Karpas-422 (cell line): Measurements from ENCODE around the gene LMO3. TPM values are rescaled to one million over a fixed set of nuclear protein-coding genes. Genes with fewer than 3 reads are reported as not detected.
"Not testable (repeated sequence)": the region's sequence is repeated elsewhere in the genome, so short reads cannot be mapped to it uniquely, and the experiment has no call there.

ENCODE experiments used
- DNase-seq: peaks from one replicate; pipeline ENCODE4 v3.0.0-alpha.2; 2015
- H2AFZ ChIP-seq: fragments of 200-600 bp; sonication (generic); 2 replicates; pipeline ENCODE4 v1.6.1; 2014; ENCODE audit warnings: antibody characterized with exemption, low read length, mixed read lengths
- H3K27ac ChIP-seq: fragments of 200-600 bp; sonication (generic); 2 replicates; pipeline ENCODE4 v1.5.1; 2014; ENCODE audit warnings: mild to moderate bottlenecking, low read length, moderate library complexity
- H3K27me3 ChIP-seq: fragments of 200-600 bp; sonication (generic); 2 replicates; pipeline ENCODE4 v1.6.1; 2014; ENCODE audit warnings: low read length, mixed read lengths
- H3K36me3 ChIP-seq: fragments of 200-600 bp; sonication (generic); 2 replicates; pipeline ENCODE4 v1.6.1; 2014; ENCODE audit warnings: low read length, mixed read lengths; ENCODE audit not compliant: insufficient read depth
- H3K4me1 ChIP-seq: fragments of 200-600 bp; sonication (generic); 2 replicates; pipeline ENCODE4 v1.6.1; 2014; ENCODE audit warnings: mild to moderate bottlenecking, low read length, mixed read lengths
- H3K4me2 ChIP-seq: fragments of 200-600 bp; sonication (generic); 2 replicates; pipeline ENCODE4 v1.6.1; 2014; ENCODE audit warnings: low read length, low read depth, mild to moderate bottlenecking; ENCODE audit not compliant: poor library complexity, severe bottlenecking
- H3K4me3 ChIP-seq: fragments of 200-600 bp; sonication (generic); 2 replicates; pipeline ENCODE4 v1.5.1; 2014; ENCODE audit warnings: mild to moderate bottlenecking, antibody characterized with exemption, low read length, mixed read lengths
- H3K79me2 ChIP-seq: fragments of 200-600 bp; sonication (generic); 2 replicates; pipeline ENCODE4 v1.6.1; 2014; ENCODE audit warnings: mild to moderate bottlenecking, low read length, mixed read lengths
- H3K9ac ChIP-seq: fragments of 200-600 bp; sonication (generic); 2 replicates; pipeline ENCODE4 v1.6.0; 2014; ENCODE audit warnings: low read length
- H3K9me2 ChIP-seq: fragments of 200-600 bp; sonication (generic), shearing (Covaris generic); replicated peaks from 2 replicates; pipeline ENCODE4 v1.6.0; 2014; ENCODE audit warnings: mild to moderate bottlenecking, low read length, moderate library complexity; ENCODE audit not compliant: insufficient read depth
- H3K9me3 ChIP-seq: fragments of 300-700, 200-600 bp; sonication (generic); 2 replicates; pipeline ENCODE4 v1.6.1; 2014; ENCODE audit warnings: low read length, mixed read lengths
- H4K20me1 ChIP-seq: fragments of 200-600 bp; sonication (generic); 2 replicates; pipeline ENCODE4 v1.6.1; 2014; ENCODE audit warnings: mild to moderate bottlenecking, antibody characterized with exemption, low read length, low read depth; ENCODE audit not compliant: insufficient read depth
- total RNA-seq: library from RNA; depleted of rRNA; stranded (reverse); fragments of >200 nt; shearing (Covaris generic); gene quantifications from 2 replicates; pipeline ENCODE4 v1.2.3, GENCODE V29; 2014; ENCODE audit warnings: low replicate concordance

LMO3 gene
- total RNA-seq, 1 experiment from 2014 or later: not detected

DNA sequence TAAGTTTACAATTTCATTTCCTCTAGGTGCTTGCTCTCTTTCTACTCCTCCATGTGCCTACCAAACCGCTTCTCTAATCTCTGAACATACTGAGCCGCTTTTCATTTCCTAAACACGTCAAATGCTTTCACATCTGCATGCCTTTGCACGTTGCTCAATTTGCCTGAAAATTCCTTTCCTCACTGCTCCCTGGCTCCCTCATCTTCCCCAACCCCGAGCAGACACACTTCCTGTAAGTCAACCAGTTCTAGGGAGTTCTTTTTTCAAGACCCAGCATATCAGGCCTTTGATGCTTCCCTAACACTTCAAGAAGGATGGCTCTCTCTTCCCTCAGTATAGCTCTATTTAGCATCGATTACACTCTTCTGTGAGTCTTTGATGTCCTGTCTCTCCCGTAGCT, 50.3 kb downstream of the LMO3 start:
- H3K27ac ChIP-seq: no peak overlapping the region
- no peaks in the 10 kb centered on the region for H4K20me1 ChIP-seq
- H2AFZ ChIP-seq: no peak overlapping the region
- no peaks in the 10 kb centered on the region for H3K79me2 ChIP-seq
- no peak overlapping the region for H3K4me2 ChIP-seq
- H3K9me3 ChIP-seq: no peaks in the 10 kb centered on the region
- H3K27me3 ChIP-seq: no peaks in the 10 kb centered on the region
- no peaks in the 10 kb centered on the region for H3K4me1 ChIP-seq
- H3K9me2 ChIP-seq: no peaks in the 10 kb centered on the region
- H3K9ac ChIP-seq: no peak overlapping the region
- H3K36me3 ChIP-seq: no peaks in the 10 kb centered on the region
- no peak for DNase-seq
- H3K4me3 ChIP-seq: no peak overlapping the region

DNA sequence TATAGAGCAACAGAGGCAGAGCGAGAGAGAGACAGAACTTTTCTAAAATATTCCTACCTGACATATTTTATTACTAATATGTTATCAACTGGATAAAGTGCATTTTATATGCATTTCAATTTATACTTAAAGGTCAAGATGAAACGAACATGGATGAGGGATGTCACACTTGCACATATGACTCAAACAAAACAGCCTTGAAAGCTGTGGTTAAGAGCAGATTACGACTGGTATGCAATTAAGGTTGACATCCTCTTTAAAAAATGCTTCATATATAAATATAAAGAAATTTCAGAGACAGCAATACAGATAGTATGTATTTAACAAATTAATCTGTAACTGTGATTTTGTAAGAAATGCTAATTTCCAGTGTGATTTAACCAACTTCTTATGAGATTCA, 52.5 kb downstream of the LMO3 start:
- no peaks in the 10 kb centered on the region for H3K9me2 ChIP-seq
- no peaks in the 10 kb centered on the region for H3K4me1 ChIP-seq
- H3K36me3 ChIP-seq: no peaks in the 10 kb centered on the region
- no peaks in the 10 kb centered on the region for H3K9me3 ChIP-seq
- no peaks in the 10 kb centered on the region for H4K20me1 ChIP-seq
- no peak overlapping the region for H3K9ac ChIP-seq
- no peaks in the 10 kb centered on the region for H3K79me2 ChIP-seq
- no peak for DNase-seq
- no peak overlapping the region for H3K27ac ChIP-seq
- H3K4me3 ChIP-seq: no peak overlapping the region
- H3K27me3 ChIP-seq: no peaks in the 10 kb centered on the region
- H2AFZ ChIP-seq: no peak overlapping the region
- H3K4me2 ChIP-seq: no peak overlapping the region

DNA sequence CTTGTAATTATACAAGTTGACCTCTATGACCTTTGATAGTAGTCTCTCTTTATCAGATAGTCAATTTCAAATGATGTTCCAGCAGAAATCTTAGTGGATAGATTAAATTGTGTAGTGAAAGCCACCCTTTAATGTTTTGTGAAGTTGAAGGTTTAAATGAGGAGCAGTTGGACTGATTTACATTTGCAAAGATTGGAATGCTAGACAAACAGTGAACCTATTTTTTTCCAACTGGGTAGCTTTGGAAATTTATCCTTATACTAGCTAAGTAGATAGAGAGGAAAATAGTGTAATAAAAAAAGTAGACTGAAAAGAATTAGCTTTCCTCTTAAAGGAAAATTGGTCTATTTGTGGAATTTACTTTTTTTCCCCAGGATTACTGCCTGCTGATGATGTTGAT, 53.7 kb downstream of the LMO3 start:
- Histone ChIP-seq H3K9ac (no peak overlapping the region), H4K20me1 (no peaks in the 10 kb centered on the region), H3K79me2 (no peaks in the 10 kb centered on the region), H3K36me3 (no peaks in the 10 kb centered on the region), H3K4me1 (no peaks in the 10 kb centered on the region), H3K9me3 (0 out of 2 replicates have a peak, but pooled peaks cover 2% of the 10 kb centered on the region), H3K4me3 (no peak overlapping the region), H2AFZ (no peak overlapping the region), H3K27ac (no peak overlapping the region), H3K27me3 (no peaks in the 10 kb centered on the region), H3K4me2 (no peak overlapping the region), H3K9me2 (no peaks in the 10 kb centered on the region)
- no peak for DNase-seq

DNA sequence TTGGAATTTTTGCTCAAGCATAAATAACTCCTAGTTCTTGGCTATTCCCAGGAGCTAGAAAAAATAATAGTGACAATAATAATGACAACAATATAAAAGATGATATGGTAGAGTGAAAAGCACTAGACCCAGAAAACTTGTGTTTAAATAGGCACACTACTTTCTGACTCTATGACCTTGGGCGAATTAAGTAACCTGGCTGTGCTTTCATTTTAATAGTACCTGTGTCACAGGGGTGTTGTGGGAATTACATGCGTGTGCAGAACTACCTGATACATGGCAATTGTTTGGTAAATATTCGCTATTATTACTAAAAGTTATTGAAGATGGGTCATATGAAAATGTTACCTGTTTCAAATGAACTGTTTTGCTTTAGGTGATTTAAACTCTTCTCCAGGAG, 60.1 kb downstream of the LMO3 start:
- no peak for DNase-seq
- H3K4me2 ChIP-seq: no peak overlapping the region
- H3K36me3 ChIP-seq: no peaks in the 10 kb centered on the region
- H3K9ac ChIP-seq: no peak overlapping the region
- peaks cover 3% of the 10 kb centered on the region; the same call in 1 of the 2 replicates for H3K9me2 ChIP-seq
- H2AFZ ChIP-seq: no peak overlapping the region
- H3K9me3 ChIP-seq: 0 out of 2 replicates have a peak, but pooled peaks cover 3% of the 10 kb centered on the region
- H4K20me1 ChIP-seq: no peaks in the 10 kb centered on the region
- no peak overlapping the region for H3K27ac ChIP-seq
- H3K27me3 ChIP-seq: no peaks in the 10 kb centered on the region
- H3K79me2 ChIP-seq: no peaks in the 10 kb centered on the region
- no peak overlapping the region for H3K4me3 ChIP-seq
- no peaks in the 10 kb centered on the region for H3K4me1 ChIP-seq

DNA sequence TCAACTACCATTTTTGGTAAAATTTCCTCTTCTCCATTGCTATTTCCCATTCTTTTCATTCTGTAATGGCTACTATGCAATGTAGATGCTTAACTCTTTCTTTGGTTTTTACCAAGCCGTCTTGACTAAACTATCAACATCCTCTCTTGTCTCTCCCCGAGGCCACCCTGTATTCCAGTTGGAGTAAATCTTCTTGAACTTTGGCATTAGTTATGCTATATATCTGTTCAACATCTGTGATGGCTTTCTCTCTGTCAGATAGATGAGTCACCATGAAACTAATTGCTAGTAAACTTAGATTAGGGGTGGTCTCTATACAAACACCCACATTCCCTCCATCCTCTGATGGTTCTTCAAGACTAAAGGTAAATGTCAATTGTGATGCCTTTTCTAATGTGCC, 63.4 kb downstream of the LMO3 start:
- no peak overlapping the region for H3K9ac ChIP-seq
- no peak overlapping the region for H3K4me2 ChIP-seq
- H3K27me3 ChIP-seq: no peaks in the 10 kb centered on the region
- no peak overlapping the region for H3K27ac ChIP-seq
- no peak for DNase-seq
- H3K4me1 ChIP-seq: no peaks in the 10 kb centered on the region
- no peak overlapping the region for H2AFZ ChIP-seq
- no peaks in the 10 kb centered on the region for H3K79me2 ChIP-seq
- H3K9me2 ChIP-seq: peaks cover 3% of the 10 kb centered on the region; the same call in 1 of the 2 replicates
- H4K20me1 ChIP-seq: no peaks in the 10 kb centered on the region
- no peak overlapping the region for H3K4me3 ChIP-seq
- no peaks in the 10 kb centered on the region for H3K36me3 ChIP-seq
- 0 out of 2 replicates have a peak, but pooled peaks cover 3% of the 10 kb centered on the region for H3K9me3 ChIP-seq

DNA sequence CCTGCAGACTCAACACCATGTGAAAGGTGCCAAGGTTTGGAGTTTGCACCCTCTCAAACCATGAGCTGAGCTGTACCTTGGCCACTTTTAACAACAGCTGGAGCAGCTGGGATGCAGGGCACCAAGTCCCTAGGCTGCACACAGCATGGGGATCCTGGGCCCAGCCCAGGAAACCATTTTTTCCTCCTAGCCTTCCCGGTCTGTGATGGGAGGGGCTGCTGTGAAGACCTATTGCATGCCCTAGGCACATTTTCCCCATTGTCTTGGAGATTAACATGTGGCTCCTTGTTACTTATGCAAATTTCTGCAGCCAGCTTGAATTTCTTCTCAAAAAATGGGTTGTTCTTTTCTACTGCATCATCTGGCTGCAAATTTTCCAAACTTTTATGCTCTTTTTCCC, 68.3 kb downstream of the LMO3 start:
- not testable (repeated sequence) for H4K20me1 ChIP-seq, H3K27ac ChIP-seq, H2AFZ ChIP-seq, H3K36me3 ChIP-seq, H3K4me3 ChIP-seq, H3K27me3 ChIP-seq, H3K9me3 ChIP-seq, DNase-seq, H3K9ac ChIP-seq, H3K9me2 ChIP-seq, H3K4me2 ChIP-seq, H3K4me1 ChIP-seq, H3K79me2 ChIP-seq

DNA sequence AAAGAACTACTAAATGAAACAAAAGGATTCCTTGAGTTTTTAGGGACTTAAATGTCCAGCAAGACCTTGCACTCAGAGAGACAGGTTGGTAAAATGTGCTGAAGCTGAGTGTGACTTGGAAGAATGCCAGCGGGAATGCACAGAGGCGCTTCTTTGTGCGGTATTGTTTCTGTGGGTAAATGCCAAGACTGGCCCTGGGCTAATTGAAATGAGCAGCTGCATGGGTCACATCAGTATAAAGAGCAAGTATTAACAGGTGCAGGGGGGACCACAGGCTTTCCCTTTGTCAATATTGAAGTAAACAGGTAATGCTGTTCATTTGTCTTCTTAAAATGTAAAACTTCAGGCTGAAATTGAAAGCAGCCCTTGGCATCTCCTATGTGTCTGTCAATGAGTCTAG, 74.3 kb downstream of the LMO3 start:
- Histone ChIP-seq H3K27me3 (no peaks in the 10 kb centered on the region), H3K4me1 (no peaks in the 10 kb centered on the region), H3K79me2 (no peaks in the 10 kb centered on the region), H3K4me3 (no peak overlapping the region), H3K27ac (no peak overlapping the region), H2AFZ (no peak overlapping the region), H3K9me2 (no peaks in the 10 kb centered on the region), H3K9ac (no peak overlapping the region), H4K20me1 (no peaks in the 10 kb centered on the region), H3K4me2 (no peak overlapping the region), H3K9me3 (no peaks in the 10 kb centered on the region; the same call in 1 of the 2 replicates), H3K36me3 (no peaks in the 10 kb centered on the region)
- DNase-seq: no peak

DNA sequence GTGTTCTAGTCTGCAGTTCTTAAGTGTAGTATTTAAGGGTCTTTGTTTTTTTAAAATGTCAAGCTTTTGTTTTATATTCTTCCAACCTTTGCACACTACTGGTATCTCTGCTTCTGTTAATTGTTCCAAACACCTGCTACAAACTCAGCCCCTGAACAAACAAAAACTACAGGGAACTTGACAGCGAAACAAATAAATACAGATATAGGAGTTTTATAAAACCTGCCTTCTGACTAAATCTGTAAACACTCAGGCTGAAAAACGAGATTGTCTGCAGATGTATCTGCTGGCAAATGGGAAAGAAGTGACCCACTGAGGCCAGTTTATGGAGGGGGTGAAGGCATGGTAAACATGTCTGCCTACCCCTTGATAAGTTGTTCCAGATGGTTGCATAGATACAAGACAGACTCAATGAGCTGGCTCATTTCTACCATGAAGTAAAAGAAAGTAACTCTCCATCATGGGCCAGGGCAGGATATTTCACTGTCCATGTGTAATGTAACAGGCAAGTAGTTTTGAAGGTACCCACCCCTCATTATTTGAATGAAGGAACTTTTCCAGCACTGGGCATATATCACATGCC, 75.6 kb downstream of the LMO3 start:
- Histone ChIP-seq H3K4me3 (no peak overlapping the region), H3K27ac (no peak overlapping the region), H3K4me1 (no peaks in the 10 kb centered on the region), H3K79me2 (no peaks in the 10 kb centered on the region), H4K20me1 (no peaks in the 10 kb centered on the region), H3K4me2 (no peak overlapping the region), H3K9me2 (no peaks in the 10 kb centered on the region), H2AFZ (no peak overlapping the region), H3K9ac (no peak overlapping the region), H3K9me3 (no peaks in the 10 kb centered on the region), H3K36me3 (no peaks in the 10 kb centered on the region), H3K27me3 (no peaks in the 10 kb centered on the region)
- DNase-seq: no peak
